C4-2B (cell line): ENCODE measurements around the gene ZNF385B.

ENCODE experiments used
- H3K27ac ChIP-seq: fragments of 450-650 bp; 2 replicates; pipeline ENCODE4 v1.5.1; 2017
- CTCF ChIP-seq: fragments of 450-650 bp; conservative IDR thresholded peaks from 2 replicates; pipeline ENCODE4 v1.5.1; 2017; ENCODE audit warnings: mild to moderate bottlenecking
- ZFX ChIP-seq: fragments of 450-650 bp; IDR thresholded peaks from 2 replicates; pipeline ENCODE4 v1.6.1; 2017

ZNF385B gene

DNA sequence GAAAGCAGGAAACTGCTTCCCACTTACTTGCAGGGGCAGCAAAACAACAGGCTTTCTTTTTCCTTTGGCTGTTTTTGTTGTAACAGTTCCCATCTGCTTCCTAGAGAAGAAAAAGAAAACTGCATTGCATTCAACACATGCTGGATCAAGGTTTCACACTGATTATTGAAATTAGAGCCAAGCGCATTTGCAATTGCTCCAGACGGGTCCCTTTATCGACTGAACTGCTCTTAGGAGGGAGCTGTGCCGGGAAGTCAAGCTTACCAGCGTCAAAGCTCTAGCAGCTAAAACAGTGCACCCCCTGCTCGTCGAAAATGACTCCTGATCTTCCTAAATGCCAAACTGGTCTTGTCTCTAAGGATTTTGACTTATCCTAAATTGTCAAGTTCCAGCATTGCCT lies 432.8 kb downstream of the ZNF385B start:
- no peak overlapping the region for H3K27ac ChIP-seq

GRCh38 chr2:179427065-179427464 lies 434.3 kb downstream of the ZNF385B start:
- no peak overlapping the region for H3K27ac ChIP-seq
- no peak for TF ChIP-seq ZFX
- no peak for TF ChIP-seq CTCF

More for the DNA sequence above, 432.8 kb downstream of the ZNF385B start:
- TF ChIP-seq CTCF = no peak

DNA sequence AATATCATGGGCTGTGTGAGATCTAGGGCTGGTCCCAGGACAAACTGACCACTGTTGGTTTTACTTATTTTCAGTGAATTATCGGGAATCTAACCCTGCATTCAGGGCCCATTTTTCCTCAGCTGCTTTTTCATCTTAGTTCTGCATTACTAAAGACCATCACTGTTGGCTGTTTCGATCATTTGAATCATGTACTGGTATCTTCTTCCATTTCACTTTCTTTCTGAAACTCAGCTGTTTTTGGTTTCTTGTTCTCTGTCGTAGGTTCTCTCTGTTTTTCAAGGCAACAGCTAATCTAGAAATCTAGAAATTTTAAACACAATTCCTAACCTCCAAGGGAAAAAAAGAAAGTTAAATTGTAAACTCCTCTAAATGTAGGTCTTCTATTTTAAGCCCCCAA lies 436.8 kb downstream of the ZNF385B start:
- TF ChIP-seq CTCF (no peak), ZFX (no peak)
- H3K27ac ChIP-seq = no peak overlapping the region

DNA sequence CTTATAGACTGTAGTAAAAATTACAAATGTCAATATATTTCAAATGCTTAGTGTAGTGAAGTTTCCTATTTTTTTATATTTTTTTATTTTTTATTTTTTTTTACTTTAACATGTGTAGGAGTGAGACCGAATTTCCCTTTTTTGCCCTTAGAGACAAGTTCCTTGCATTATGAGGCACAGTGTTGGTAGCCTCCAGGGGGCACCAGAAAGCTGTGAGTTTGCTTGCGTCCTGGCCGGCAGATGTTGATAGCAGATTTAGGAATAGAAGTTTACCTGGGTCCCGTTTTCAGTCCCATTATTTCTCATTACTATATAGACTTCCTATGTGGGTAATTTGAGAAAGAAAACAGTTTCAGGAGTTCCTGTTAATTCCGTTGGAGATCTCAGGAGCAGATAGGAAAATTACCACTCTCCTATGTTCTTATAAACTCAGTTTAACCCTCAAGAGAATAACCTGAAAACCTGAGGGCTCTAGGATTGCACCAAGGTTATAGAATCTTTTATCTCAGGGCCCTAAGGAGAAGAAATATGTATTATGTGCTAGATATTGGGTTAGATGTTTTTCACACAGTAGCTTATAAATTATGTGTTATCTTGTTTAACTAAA lies 439.3 kb downstream of the ZNF385B start:
- no peak overlapping the region for H3K27ac ChIP-seq
- TF ChIP-seq ZFX = no peak
- TF ChIP-seq CTCF = peak; percentile 87

GRCh38 chr2:179417436-179417949 lies 443.9 kb downstream of the ZNF385B start:
- TF ChIP-seq ZFX (no peak), CTCF (no peak)
- H3K27ac ChIP-seq = no peak overlapping the region

GRCh38 chr2:179412112-179412511 lies 449.3 kb downstream of the ZNF385B start:
- no peak overlapping the region for H3K27ac ChIP-seq
- no peak for TF ChIP-seq ZFX
- TF ChIP-seq CTCF = no peak

DNA sequence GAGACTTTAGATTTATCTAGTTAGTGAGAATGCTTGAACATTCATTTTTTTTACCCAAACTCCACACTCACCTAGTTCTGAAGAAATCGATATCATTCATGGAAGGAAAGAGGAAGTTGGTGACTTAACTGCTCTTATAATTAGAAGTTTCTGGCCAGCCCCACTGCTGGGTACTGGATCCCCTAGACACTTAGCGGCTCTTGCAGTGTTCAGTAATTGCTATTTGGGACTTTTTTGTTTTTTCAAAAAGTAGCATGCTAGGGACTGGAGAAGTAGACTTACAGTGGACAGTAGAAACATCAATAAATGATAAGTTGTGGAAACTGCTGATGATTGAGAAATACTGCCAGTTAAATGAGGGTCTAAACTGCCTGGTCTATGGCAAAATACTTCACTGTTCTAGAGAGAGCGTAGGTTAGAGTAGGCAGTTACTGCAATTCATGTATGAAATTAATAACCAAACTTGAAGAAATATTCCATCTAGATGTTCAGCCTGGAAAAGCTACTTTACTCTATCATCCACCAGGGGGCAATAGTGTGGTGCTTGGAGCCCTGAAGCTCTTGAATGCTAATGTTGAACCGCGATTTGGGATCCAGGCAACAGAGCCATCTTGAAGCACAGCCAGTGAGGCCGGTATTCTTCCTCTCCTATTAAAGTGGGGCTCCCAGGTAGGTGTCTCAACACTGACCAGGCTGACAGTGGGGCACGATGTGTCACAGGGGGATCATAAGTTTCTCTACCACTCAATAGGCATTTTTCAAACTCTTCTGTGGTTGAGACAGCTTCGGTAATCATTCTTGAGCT lies 450.7 kb downstream of the ZNF385B start:
- TF ChIP-seq CTCF (peak; percentile 86), ZFX (no peak)
- no peak overlapping the region for H3K27ac ChIP-seq
